ENCODE data around the gene TMEM200B. TPM values are rescaled to one million over a fixed set of nuclear protein-coding genes. Genes with fewer than 3 reads are reported as not detected.

The TMEM200B gene
- total RNA-seq, 1 experiment from 2014 or later = 11.3 TPM

DNA sequence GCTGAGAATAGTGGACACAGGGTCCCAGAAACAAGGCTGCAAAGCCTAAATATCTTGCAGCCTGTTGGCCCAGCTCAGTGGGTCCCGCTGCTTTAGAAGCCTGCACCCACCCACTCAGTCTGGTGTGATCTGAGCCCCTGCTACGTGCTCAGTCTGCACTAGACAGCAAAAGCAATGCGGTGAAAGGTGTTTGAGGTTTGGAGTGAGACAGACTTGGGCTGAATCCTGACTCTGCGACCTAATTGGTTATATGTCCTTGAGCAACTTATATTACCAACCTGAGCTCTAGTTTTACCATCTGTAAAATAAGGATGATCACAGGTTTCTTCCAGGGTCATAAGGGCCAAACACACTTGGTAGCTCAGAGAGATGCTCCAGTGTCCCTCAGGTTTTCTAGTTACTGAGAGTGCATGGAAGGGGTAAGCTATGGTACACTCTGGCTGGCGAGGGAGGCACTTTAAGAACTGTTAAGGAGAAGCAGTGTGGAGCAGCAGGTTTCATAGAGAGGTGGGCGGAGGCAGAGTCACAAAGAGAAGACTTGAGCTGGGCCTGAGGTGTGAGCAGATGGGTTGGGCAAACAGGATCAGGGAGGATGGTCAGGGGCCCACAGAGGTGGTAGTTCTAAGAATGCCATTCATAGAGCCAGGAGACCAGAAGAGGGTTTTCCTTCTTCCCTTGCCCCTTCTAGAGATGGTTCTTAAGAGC lies 10.1 kb downstream of the TMEM200B start:
- H3K27ac ChIP-seq (ENCODE audit: low read depth, low read length) = no peak overlapping the region

More for the DNA sequence above, 10.1 kb downstream of the TMEM200B start:
- Histone ChIP-seq H3K9me2 (ENCODE audit: insufficient read depth) (no peaks in the 10 kb centered on the region), H3K4me3 (replicated peaks in 1 of 2; ENCODE audit: low read depth in 1 of 2, low read length in 2 of 2) (no peak overlapping the region), H2AFZ (ENCODE audit: low read depth, low read length, poor library complexity, severe bottlenecking) (no peak overlapping the region), H3K36me3 (ENCODE audit: control insufficient read depth in 1 of 2, insufficient read depth in 2 of 2, low read length in 2 of 2) (no peaks in the 10 kb centered on the region), H3K9ac (ENCODE audit: low read length) (no peak overlapping the region), H3K4me2 (ENCODE audit: low read length) (no peak overlapping the region), H3K27me3 (ENCODE audit: insufficient read depth, low read length) (no peaks in the 10 kb centered on the region), H4K20me1 (ENCODE audit: insufficient read depth) (no peaks in the 10 kb centered on the region), H3K4me1 (ENCODE audit: control insufficient read depth in 1 of 2, insufficient read depth in 2 of 2, low read length in 2 of 2) (no peaks in the 10 kb centered on the region), H3K79me2 (ENCODE audit: insufficient read depth, low read length) (no peaks in the 10 kb centered on the region), H3K9me3 (ENCODE audit: control insufficient read depth in 1 of 2, insufficient read depth in 1 of 2, low read depth in 1 of 2, low read length in 2 of 2) (no peaks in the 10 kb centered on the region)
- no peak for DNase-seq (ENCODE audit: low read depth, low spot score)
- ChIA-PET CTCF (interaction anchor here (1.4 kb wide), 1 partner anchor 8 kb away, joined by 5 read pairs; no protein-coding TSS in a partner anchor), POLR2A (interaction anchor here (1.1 kb wide), 1 partner anchor 12 kb away, joined by 3 read pairs; no protein-coding TSS in a partner anchor), RAD21 (ENCODE audit: low non-redundant PET in 1 of 2, low total read pairs in 2 of 2, uncharacterized antibody in 2 of 2, unreplicated experiment in 2 of 2) (interaction anchor here in 1 of 2 experiments (0.6 kb wide), 1 partner anchor 338 kb away, joined by 3 read pairs; no protein-coding TSS in a partner anchor)
- no TSS peak for BruUV-seq (replicated peaks)
- TF ChIP-seq, protein P1, sequence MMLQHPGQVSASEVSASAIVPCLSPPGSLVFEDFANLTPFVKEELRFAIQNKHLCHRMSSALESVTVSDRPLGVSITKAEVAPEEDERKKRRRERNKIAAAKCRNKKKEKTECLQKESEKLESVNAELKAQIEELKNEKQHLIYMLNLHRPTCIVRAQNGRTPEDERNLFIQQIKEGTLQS (IDR thresholded peaks at IDR 0.05) = no peak
- TF ChIP-seq ZFX (IDR thresholded peaks at IDR 0.05) = no peak
- TF ChIP-seq JUND (IDR thresholded peaks at IDR 0.05) = no peak
- TF ChIP-seq, protein P2, sequence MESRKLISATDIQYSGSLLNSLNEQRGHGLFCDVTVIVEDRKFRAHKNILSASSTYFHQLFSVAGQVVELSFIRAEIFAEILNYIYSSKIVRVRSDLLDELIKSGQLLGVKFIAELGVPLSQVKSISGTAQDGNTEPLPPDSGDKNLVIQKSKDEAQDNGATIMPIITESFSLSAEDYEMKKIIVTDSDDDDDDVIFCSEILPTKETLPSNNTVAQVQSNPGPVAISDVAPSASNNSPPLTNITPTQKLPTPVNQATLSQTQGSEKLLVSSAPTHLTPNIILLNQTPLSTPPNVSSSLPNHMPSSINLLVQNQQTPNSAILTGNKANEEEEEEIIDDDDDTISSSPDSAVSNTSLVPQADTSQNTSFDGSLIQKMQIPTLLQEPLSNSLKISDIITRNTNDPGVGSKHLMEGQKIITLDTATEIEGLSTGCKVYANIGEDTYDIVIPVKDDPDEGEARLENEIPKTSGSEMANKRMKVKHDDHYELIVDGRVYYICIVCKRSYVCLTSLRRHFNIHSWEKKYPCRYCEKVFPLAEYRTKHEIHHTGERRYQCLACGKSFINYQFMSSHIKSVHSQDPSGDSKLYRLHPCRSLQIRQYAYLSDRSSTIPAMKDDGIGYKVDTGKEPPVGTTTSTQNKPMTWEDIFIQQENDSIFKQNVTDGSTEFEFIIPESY (IDR thresholded peaks at IDR 0.05; ENCODE audit: extremely low read depth, insufficient replicate concordance, low read length) = no peak
- no peak for TF ChIP-seq EZH2 (IDR thresholded peaks at IDR 0.05)
- ATAC-seq = 0 out of 2 replicates have a peak, but pooled peaks have one; percentile 9
- intact Hi-C loops (cut with micrococcal nuclease) = no loop called here

All from HCT116 (cell line).